GM03348 (cell line): Measurements from ENCODE around the gene ADM2.
"Not testable (repeated sequence)": the region's sequence is repeated elsewhere in the genome, so short reads cannot be mapped to it uniquely, and the experiment has no call there.

Experiments used
- DNase-seq: peaks from one replicate; pipeline ENCODE4 v3.0.0; 2012; ENCODE audit warnings: low spot score

Gene ADM2

GRCh38 chr22:50525858-50526107, 44.4 kb downstream of the ADM2 start:
- DNase-seq: no peak

- peak; percentile 84 for DNase-seq
Measured at GRCh38 chr22:50526108-50526833, 44.9 kb downstream of the ADM2 start.

- DNase-seq: no peak
Measured at GRCh38 chr22:50526834-50527801, 45.8 kb downstream of the ADM2 start.

GRCh38 chr22:50527921-50528681, 46.8 kb downstream of the ADM2 start:
- no peak for DNase-seq

- DNase-seq: peak; percentile 5
Measured at GRCh38 chr22:50528682-50529415, 47.5 kb downstream of the ADM2 start.

- peak; percentile 15 for DNase-seq
Measured at GRCh38 chr22:50529416-50529896, 48.1 kb downstream of the ADM2 start.

- peak; percentile 89 for DNase-seq
Measured at GRCh38 chr22:50529897-50530579, 48.7 kb downstream of the ADM2 start, which contains the start of gene TYMP. TYMP (minus strand) TSS chr22:50530012; CDS start chr22:50529709, 303 bp downstream.

- no peak for DNase-seq
Measured at GRCh38 chr22:50530580-50530876, 49.2 kb downstream of the ADM2 start.

GRCh38 chr22:50530877-50531545, 49.7 kb downstream of the ADM2 start:
- DNase-seq: peak; percentile 73

GRCh38 chr22:50531546-50531961, 50.2 kb downstream of the ADM2 start:
- DNase-seq: peak; percentile 29

- peak; percentile 82 for DNase-seq
Measured at GRCh38 chr22:50531962-50532674, 50.8 kb downstream of the ADM2 start.

- no peak for DNase-seq
Measured at GRCh38 chr22:50532824-50533796, 51.8 kb downstream of the ADM2 start.

- not testable (repeated sequence) for DNase-seq
Measured at GRCh38 chr22:50533856-50534711, 52.7 kb downstream of the ADM2 start.

- no peak for DNase-seq
Measured at GRCh38 chr22:50535113-50535512, 53.8 kb downstream of the ADM2 start.
